Superior temporal gyrus (tissue), 1 donor: ENCODE data around the gene ACER3.
"Not testable (repeated sequence)": the region's sequence is repeated elsewhere in the genome, so short reads cannot be mapped to it uniquely, and the experiment has no call there.

Source experiments
- DNase-seq: peaks from one replicate; pipeline ENCODE4 v3.0.0-alpha.2; 2016; ENCODE audit errors: extremely low spot score

ACER3 gene

GRCh38 chr11:77057938-77058474, 197.3 kb downstream of the ACER3 start:
- DNase-seq, result no peak

GRCh38 chr11:77058900-77059299, 198.2 kb downstream of the ACER3 start:
- DNase-seq, result no peak

GRCh38 chr11:77059806-77060205, 199.1 kb downstream of the ACER3 start:
- no peak for DNase-seq

- DNase-seq, result no peak
Observed at GRCh38 chr11:77060234-77060633, 199.5 kb downstream of the ACER3 start.

GRCh38 chr11:77061258-77061657, 200.5 kb downstream of the ACER3 start:
- not testable (repeated sequence) for DNase-seq

GRCh38 chr11:77062924-77063323, 202.2 kb downstream of the ACER3 start:
- DNase-seq, result no peak

GRCh38 chr11:77063407-77063806, 202.7 kb downstream of the ACER3 start:
- no peak for DNase-seq

GRCh38 chr11:77063861-77064260, 203.1 kb downstream of the ACER3 start:
- no peak for DNase-seq

- DNase-seq, result no peak
Observed at GRCh38 chr11:77064648-77065217, 204.0 kb downstream of the ACER3 start.

- peak; percentile 24 for DNase-seq
Observed at GRCh38 chr11:77065878-77066228, 205.1 kb downstream of the ACER3 start.

- DNase-seq, result peak; percentile 88
Observed at GRCh38 chr11:77066229-77067042, 205.7 kb downstream of the ACER3 start, which contains the start of gene CAPN5. Gene CAPN5, plus strand, starts transcription at chr11:77066971. Its CDS starts 17,916 bp downstream, at chr11:77084887.

- no peak for DNase-seq
Observed at GRCh38 chr11:77067861-77068443, 207.2 kb downstream of the ACER3 start.

- DNase-seq, result no peak
Observed at GRCh38 chr11:77068457-77069335, 208.0 kb downstream of the ACER3 start.

GRCh38 chr11:77069336-77069968, 208.7 kb downstream of the ACER3 start:
- DNase-seq, result no peak

GRCh38 chr11:77069969-77070582, 209.4 kb downstream of the ACER3 start:
- no peak for DNase-seq

GRCh38 chr11:77071077-77071476, 210.4 kb downstream of the ACER3 start:
- no peak for DNase-seq

GRCh38 chr11:77071671-77072605, 211.2 kb downstream of the ACER3 start:
- no peak for DNase-seq

- DNase-seq, result no peak
Observed at GRCh38 chr11:77072851-77073327, 212.2 kb downstream of the ACER3 start.

- peak; percentile 38 for DNase-seq
Observed at GRCh38 chr11:77073328-77074001, 212.7 kb downstream of the ACER3 start.
